ENCODE results near the gene CIAO2A.

Gene CIAO2A

GRCh38 chr15:64037966-64038365 lies 55.7 kb downstream of the CIAO2A start:
- FAIRE-seq, result no peak

GRCh38 chr15:64037116-64037515 lies 56.5 kb downstream of the CIAO2A start:
- no peak for FAIRE-seq

- no peak for FAIRE-seq
Measured at GRCh38 chr15:64035525-64035924, 58.1 kb downstream of the CIAO2A start.

- no peak for FAIRE-seq
Measured at GRCh38 chr15:64034519-64034918, 59.1 kb downstream of the CIAO2A start.

- FAIRE-seq, result no peak
Measured at GRCh38 chr15:64032329-64032728, 61.3 kb downstream of the CIAO2A start.

GRCh38 chr15:64030123-64030522 lies 63.5 kb downstream of the CIAO2A start:
- FAIRE-seq, result no peak

- no peak for FAIRE-seq
Measured at GRCh38 chr15:64029633-64030032, 64.0 kb downstream of the CIAO2A start.

- no peak for FAIRE-seq
Measured at GRCh38 chr15:64029110-64029509, 64.5 kb downstream of the CIAO2A start.

- FAIRE-seq, result no peak
Measured at GRCh38 chr15:64026591-64026990, 67.0 kb downstream of the CIAO2A start.

- no peak for FAIRE-seq
Measured at GRCh38 chr15:64024172-64025050, 69.2 kb downstream of the CIAO2A start.

GRCh38 chr15:64023220-64023619 lies 70.4 kb downstream of the CIAO2A start:
- no peak for FAIRE-seq

- FAIRE-seq, result no peak
Measured at GRCh38 chr15:64022571-64022970, 71.1 kb downstream of the CIAO2A start.

Data from endometrium (tissue), 2 donors.